Dedifferentiated amniotic fluid mesenchymal stem cell (primary cell): ENCODE results near the gene MED13.
"Not testable (repeated sequence)": the region's sequence is repeated elsewhere in the genome, so short reads cannot be mapped to it uniquely, and the experiment has no call there.

Experiments used
- DNase-seq: peaks from one replicate; pipeline ENCODE4 v3.0.0-alpha.2; 2016; ENCODE audit errors: extremely low spot score

The MED13 gene

DNA sequence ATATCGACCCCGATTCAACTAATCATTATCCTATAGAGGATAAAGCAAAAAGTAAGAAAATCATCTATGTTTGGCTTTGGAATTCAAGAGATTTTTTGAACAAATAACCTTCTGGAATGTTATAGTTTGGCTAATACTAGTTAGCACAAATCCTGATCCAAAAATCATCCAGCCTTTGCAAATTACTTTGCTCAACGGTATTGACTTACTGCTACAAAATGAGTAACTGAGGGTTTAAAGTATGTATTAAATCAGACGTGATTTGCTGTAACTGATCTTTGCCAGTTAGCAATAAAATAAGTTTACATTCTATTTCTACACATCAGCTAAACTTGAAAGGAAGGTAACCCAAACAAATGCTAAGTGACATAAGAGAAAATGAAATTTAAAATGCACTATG, 6.5 kb downstream of the MED13 start:
- no peak for DNase-seq

GRCh38 chr17:62057696-62058095, 7.4 kb downstream of the MED13 start:
- peak; percentile 23 for DNase-seq

DNA sequence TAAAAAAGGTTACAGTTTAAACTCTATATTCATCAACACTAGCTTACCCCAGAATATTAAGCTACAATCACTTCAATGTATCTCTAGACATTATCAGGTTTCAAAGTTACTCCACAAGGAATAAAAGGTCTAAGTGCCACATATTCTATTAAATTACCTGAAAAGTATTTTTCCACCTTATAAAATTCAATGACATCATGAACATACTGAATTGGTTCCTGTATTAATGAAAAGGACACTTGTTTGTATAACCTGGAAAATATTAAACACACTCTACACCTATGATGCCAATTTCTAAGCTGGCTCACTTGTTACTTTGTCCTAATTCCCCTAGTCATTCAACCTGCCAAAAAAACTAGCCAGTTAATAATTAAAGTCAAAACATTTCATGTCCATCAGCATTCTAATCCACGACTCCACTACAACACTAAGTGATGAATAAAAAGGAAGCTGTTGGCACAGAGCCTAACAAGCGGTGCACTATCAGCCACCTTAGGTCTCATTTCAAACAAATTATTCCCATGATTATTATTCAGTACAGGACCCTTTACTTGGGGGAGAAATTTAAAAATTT, 12.2 kb downstream of the MED13 start:
- no peak for DNase-seq

DNA sequence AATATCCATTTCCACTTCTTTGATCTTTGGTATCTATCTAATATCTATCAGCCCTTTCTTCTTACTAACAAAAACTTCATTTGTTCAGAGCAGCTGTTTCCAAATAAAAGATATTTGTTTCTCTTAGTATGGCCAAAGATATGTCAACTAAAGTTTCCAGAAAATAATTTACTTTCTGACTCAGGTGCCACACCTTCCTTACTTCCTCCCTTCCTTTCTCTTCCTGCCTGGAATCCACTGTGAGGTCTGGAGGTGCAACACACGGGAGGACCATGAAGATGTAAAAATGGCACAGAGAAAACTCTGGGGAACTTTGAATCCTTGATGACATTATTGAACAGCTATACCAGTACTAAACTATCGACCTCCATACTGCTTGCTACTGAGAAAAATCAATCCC, 14.0 kb downstream of the MED13 start:
- no peak for DNase-seq

DNA sequence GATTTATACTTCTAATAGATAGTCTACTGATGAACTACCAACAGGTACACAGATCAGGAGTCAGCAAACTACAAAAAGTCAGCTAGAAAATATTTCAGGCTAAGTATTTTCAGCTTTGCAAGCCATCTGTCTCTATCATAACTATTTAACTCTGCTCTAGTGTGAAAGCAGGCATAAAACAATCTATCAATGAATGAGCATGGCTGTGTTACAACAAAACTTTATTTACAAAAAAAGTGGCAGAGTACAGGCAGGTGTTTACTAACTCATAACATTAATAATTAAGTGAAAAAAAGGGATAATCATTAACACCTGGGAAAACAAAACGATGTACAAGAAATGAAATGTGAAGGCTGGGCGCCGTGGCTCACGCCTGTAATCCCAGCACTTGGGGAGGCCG, 15.8 kb downstream of the MED13 start:
- no peak for DNase-seq

DNA sequence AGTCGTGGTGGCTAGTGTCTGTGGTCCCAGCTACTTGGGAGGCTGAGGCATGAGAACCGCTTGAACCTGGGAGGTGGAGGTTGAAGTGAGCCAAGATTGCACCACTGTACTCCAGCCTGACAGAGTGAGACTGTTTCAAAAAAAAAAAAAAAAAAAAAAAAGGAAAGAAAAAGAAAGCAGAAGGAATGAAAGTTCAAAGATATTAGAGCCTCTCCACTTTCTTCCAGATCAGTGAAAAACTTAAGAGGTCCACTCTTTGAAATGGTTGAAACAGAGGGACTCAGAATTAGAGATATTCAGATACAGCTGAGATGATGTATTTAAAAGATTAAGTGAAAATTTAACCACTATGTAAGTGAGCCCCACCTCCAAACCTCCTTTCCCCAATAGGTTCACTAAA, 16.8 kb downstream of the MED13 start:
- no peak for DNase-seq

DNA sequence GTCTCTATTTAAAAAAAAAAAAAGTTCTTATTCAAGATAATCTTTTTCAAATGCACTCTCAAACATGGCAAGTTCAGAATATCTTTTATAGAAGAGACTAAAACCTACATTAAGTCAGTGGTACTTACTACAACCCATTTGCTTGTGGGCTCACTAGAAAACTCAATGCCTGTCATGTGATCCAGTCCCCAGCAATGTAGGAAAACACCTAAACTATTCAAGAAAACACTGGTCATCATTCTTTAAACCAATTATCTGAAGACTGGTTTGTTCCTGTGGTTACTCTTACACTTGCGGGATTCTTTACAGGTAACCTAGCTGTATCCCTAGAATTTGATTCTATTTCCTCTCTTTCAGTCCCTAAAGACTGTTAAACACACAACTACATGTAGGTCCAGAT, 19.6 kb downstream of the MED13 start:
- DNase-seq, result no peak

DNA sequence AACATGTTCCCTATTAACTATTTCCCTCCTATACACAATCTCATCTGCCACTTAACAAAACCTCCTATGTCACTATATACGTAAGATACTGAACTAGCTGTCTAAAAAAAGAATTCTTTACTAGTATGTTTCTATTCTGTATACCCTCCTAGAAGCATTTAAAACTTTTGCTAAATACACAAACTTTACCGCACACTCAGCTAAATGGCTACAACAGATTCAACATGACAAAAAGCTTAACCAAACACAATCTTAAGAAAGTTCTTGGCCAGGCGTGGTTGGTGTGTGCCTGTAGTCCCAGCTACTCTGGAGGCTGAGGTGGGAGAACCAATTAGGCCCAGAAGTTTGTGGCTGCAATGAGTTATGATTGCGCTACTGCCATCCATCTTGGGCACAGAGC, 20.0 kb downstream of the MED13 start:
- no peak for DNase-seq

- no peak for DNase-seq
These were observed 21.5 kb downstream of the MED13 start for GRCh38 chr17:62043602-62044001.

DNA sequence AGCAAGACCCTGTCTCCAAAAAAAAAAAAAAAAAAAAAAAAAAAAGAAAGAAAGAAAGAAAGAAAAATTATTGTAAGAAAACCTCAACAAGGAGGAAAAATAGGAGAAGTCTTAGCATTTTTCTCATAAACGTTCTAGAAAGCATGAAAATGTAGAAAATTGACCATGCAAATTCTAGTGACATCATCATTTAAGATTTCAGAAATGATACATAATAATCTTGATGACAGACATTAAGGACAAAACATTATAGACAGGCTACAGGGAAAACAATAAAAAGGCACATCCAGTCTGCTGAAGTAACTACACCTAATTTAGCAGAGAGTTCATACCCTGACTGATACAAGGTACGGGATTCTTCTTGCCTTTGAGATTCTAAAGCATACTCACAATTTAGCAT, 21.9 kb downstream of the MED13 start:
- no peak for DNase-seq

DNA sequence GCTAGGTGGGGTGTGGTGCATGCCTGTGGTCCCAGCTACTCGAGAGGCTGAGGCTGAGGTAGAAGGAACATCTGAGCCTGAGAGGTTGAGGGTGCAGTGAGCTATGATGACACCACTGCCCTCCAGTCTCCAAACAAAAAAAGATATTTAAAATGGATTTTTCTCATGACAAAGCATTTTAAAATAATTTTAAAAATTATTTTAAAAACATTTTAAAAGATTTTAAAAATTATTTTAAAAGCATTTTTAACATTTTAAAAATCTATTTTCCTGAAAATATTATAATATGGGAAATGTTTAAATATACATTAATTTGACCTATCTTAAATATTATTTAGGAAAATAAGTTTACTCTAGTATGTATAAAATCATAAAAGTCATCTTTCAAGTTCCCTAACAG, 26.8 kb downstream of the MED13 start:
- no peak for DNase-seq

- DNase-seq, result no peak
These were observed 31.8 kb downstream of the MED13 start for GRCh38 chr17:62033317-62033716.

GRCh38 chr17:62032480-62032879, 32.6 kb downstream of the MED13 start:
- no peak for DNase-seq

GRCh38 chr17:62030264-62030663, 34.8 kb downstream of the MED13 start:
- no peak for DNase-seq

GRCh38 chr17:62024866-62025265, 40.2 kb downstream of the MED13 start:
- no peak for DNase-seq

GRCh38 chr17:62017912-62018311, 47.2 kb downstream of the MED13 start:
- DNase-seq, result no peak

GRCh38 chr17:62017496-62017895, 47.6 kb downstream of the MED13 start:
- peak; percentile 31 for DNase-seq

GRCh38 chr17:62014526-62014925, 50.6 kb downstream of the MED13 start:
- no peak for DNase-seq

GRCh38 chr17:62009220-62009619, 55.9 kb downstream of the MED13 start:
- no peak for DNase-seq

- no peak for DNase-seq
These were observed 56.8 kb downstream of the MED13 start for GRCh38 chr17:62008294-62008693.

GRCh38 chr17:62004388-62004787, 60.7 kb downstream of the MED13 start:
- no peak for DNase-seq

- not testable (repeated sequence) for DNase-seq
These were observed 61.9 kb downstream of the MED13 start for GRCh38 chr17:62003141-62003540.

GRCh38 chr17:62001105-62001504, 64.0 kb downstream of the MED13 start:
- no peak for DNase-seq

GRCh38 chr17:62000186-62000585, 64.9 kb downstream of the MED13 start:
- no peak for DNase-seq

GRCh38 chr17:61998534-61998933, 66.5 kb downstream of the MED13 start:
- DNase-seq, result not testable (repeated sequence)
